Smooth muscle cell (in vitro differentiated cells): ENCODE measurements around the gene KRT78. TPM values are rescaled to one million over a fixed set of nuclear protein-coding genes. Genes with fewer than 3 reads are reported as not detected.

Experiments used
- DNase-seq: peaks from one replicate; lab custom pipeline; 2025; ENCODE audit not compliant: unreplicated experiment; lab: John Stamatoyannopoulos, UW
- H2AFZ ChIP-seq: fragments of 200-600 bp; sonication (generic); 2 replicates; pipeline ENCODE4 v1.6.0; 2016; ENCODE audit warnings: antibody characterized with exemption, low read depth, mild to moderate bottlenecking
- H3F3A ChIP-seq: fragments of 200-600 bp; sonication (generic); 2 replicates; pipeline ENCODE4 v1.6.0; 2017; ENCODE audit warnings: antibody characterized with exemption, low read depth
- H3K27ac ChIP-seq: fragments of 200-600 bp; sonication (generic); 2 replicates; pipeline ENCODE4 v1.5.1; 2016; ENCODE audit warnings: low read depth, mild to moderate bottlenecking
- H3K27me3 ChIP-seq: fragments of 200-600 bp; sonication (generic); 2 replicates; pipeline ENCODE4 v1.6.1; 2016; ENCODE audit warnings: low read depth, mild to moderate bottlenecking
- H3K36me3 ChIP-seq: fragments of 200-600 bp; sonication (generic); 2 replicates; pipeline ENCODE4 v1.5.1; 2016; ENCODE audit warnings: low read depth
- H3K4me1 ChIP-seq: fragments of 200-600 bp; sonication (generic); 2 replicates; pipeline ENCODE4 v1.5.1; 2016; ENCODE audit warnings: low read depth
- H3K4me2 ChIP-seq: fragments of 200-600 bp; sonication (generic); 2 replicates; pipeline ENCODE4 v1.6.0; 2016; ENCODE audit warnings: mild to moderate bottlenecking
- H3K4me3 ChIP-seq: fragments of 200-600 bp; sonication (generic); 2 replicates; pipeline ENCODE4 v1.5.1; 2016; ENCODE audit warnings: mild to moderate bottlenecking
- H3K79me2 ChIP-seq: fragments of 200-600 bp; sonication (generic); 2 replicates; pipeline ENCODE4 v1.6.0; 2016; ENCODE audit warnings: low read depth, mild to moderate bottlenecking
- H3K9ac ChIP-seq: fragments of 200-600 bp; sonication (generic); 2 replicates; pipeline ENCODE4 v1.6.0; 2016; ENCODE audit warnings: low read depth
- H3K9me3 ChIP-seq: fragments of 200-600 bp; sonication (generic); replicated peaks from 2 replicates; pipeline ENCODE4 v1.5.1; 2016; ENCODE audit warnings: low read depth
- H4K20me1 ChIP-seq: fragments of 200-600 bp; sonication (generic); 2 replicates; pipeline ENCODE4 v1.6.0; 2016; ENCODE audit warnings: low read depth
- CTCF ChIP-seq: fragments of 200-600 bp; sonication (generic); IDR thresholded peaks from 2 replicates; pipeline ENCODE4 v1.5.1; 2017; ENCODE audit warnings: borderline replicate concordance, mild to moderate bottlenecking, antibody characterized with exemption; ENCODE audit not compliant: insufficient read depth, poor library complexity, severe bottlenecking
- WGBS: methylation state at CpG from one replicate; pipeline ENCODE4 v1.1.7; 2016; ENCODE audit warnings: low lambda C conversion rate; 5-methylcytosine and 5-hydroxymethylcytosine counted together
- polyA plus RNA-seq: library from polyadenylated mRNA; unstranded; fragments of >200 nt; fragmentation: Nextera tagmentation; extraction: Ambion mirVana; gene quantifications from 2 replicates; pipeline ENCODE4 v1.2.1, GENCODE V29; 2016
- total RNA-seq: library from RNA; depleted of rRNA; stranded (reverse); fragments of >200 nt; gene quantifications from 2 replicates; pipeline ENCODE4 v1.2.3, GENCODE V29; 2014

KRT78 gene
- total and polyA plus RNA-seq, 2 experiments from 2014 or later, result 1.6 to 2.7 TPM

- Histone ChIP-seq H3K9me3 (no peaks in the 10 kb centered on the region), H2AFZ (no peak overlapping the region), H3F3A (no peaks in the 10 kb centered on the region), H3K27ac (no peak overlapping the region), H3K79me2 (no peaks in the 10 kb centered on the region), H3K27me3 (peaks cover 12% of the 10 kb centered on the region), H3K4me3 (no peak overlapping the region), H3K4me2 (no peak overlapping the region), H4K20me1 (no peaks in the 10 kb centered on the region), H3K36me3 (no peaks in the 10 kb centered on the region), H3K9ac (no peak overlapping the region), H3K4me1 (peaks cover 24% of the 10 kb centered on the region)
- DNase-seq, result no peak
- 76% methylated on average over 9 of the region's 9 CpGs for WGBS
- TF ChIP-seq CTCF, result no peak
These were observed 32.9 kb downstream of the KRT78 start for GRCh38 chr12:52815676-52816588.

- Histone ChIP-seq H3K4me1 (peaks cover 23% of the 10 kb centered on the region), H3K79me2 (no peaks in the 10 kb centered on the region), H2AFZ (no peak overlapping the region), H3K9ac (no peak overlapping the region), H3K4me2 (no peak overlapping the region), H3K4me3 (no peak overlapping the region), H3F3A (no peaks in the 10 kb centered on the region), H3K27ac (no peak overlapping the region), H3K27me3 (peaks cover 17% of the 10 kb centered on the region), H4K20me1 (no peaks in the 10 kb centered on the region), H3K9me3 (no peaks in the 10 kb centered on the region), H3K36me3 (no peaks in the 10 kb centered on the region)
- no peak for DNase-seq
- no peak for TF ChIP-seq CTCF
- WGBS, result 97% methylated on average over 4 of the region's 4 CpGs
These were observed 33.6 kb downstream of the KRT78 start for GRCh38 chr12:52815161-52815560.

GRCh38 chr12:52814710-52815155 is 34.1 kb downstream of the KRT78 start:
- no peak for DNase-seq
- 72% methylated on average over 4 of the region's 4 CpGs for WGBS

More at GRCh38 chr12:52814710-52815155, 34.1 kb downstream of the KRT78 start:
- H3K4me2 ChIP-seq, result no peak overlapping the region
- no peaks in the 10 kb centered on the region for H4K20me1 ChIP-seq
- H3K4me1 ChIP-seq, result peaks cover 18% of the 10 kb centered on the region
- no peak for TF ChIP-seq CTCF
- no peak overlapping the region for H3K4me3 ChIP-seq
- no peaks in the 10 kb centered on the region for H3K9me3 ChIP-seq
- H3K9ac ChIP-seq, result no peak overlapping the region
- no peak overlapping the region for H3K27ac ChIP-seq
- no peaks in the 10 kb centered on the region for H3K36me3 ChIP-seq
- H3F3A ChIP-seq, result no peaks in the 10 kb centered on the region
- peaks cover 17% of the 10 kb centered on the region for H3K27me3 ChIP-seq
- no peak overlapping the region for H2AFZ ChIP-seq
- H3K79me2 ChIP-seq, result no peaks in the 10 kb centered on the region
